ENCODE results near the gene CCSAP. TPM values are rescaled to one million over a fixed set of nuclear protein-coding genes. Genes with fewer than 3 reads are reported as not detected.

The CCSAP gene
- total RNA-seq, 1 experiment from 2014 or later: 8.6 TPM

GRCh38 chr1:229287267-229287666 lies 55.6 kb downstream of the CCSAP start:
- DNase-seq (ENCODE audit: low spot score): no peak
- Mint-ChIP-seq H3K36me3 (peaks cover 20% of the 10 kb centered on the region), H3K27me3 (ENCODE audit: low read depth) (no peaks in the 10 kb centered on the region), H3K27ac (0 out of 2 replicates have a peak overlapping the region, but pooled peaks have one; percentile 0), H3K9me3 (peaks cover 11% of the 10 kb centered on the region), H3K4me1 (peaks cover 24% of the 10 kb centered on the region), H3K4me3 (no peak overlapping the region)
- ChIA-PET CTCF (no interaction called here), POLR2A (no interaction called here)
- TF ChIP-seq ZBTB21 (CRISPR knock-in tag; IDR thresholded peaks at IDR 0.05; ENCODE audit: borderline replicate concordance) (no peak), EMX1 (CRISPR knock-in tag; IDR thresholded peaks at IDR 0.05) (no peak)
- no peak for ATAC-seq

DNA sequence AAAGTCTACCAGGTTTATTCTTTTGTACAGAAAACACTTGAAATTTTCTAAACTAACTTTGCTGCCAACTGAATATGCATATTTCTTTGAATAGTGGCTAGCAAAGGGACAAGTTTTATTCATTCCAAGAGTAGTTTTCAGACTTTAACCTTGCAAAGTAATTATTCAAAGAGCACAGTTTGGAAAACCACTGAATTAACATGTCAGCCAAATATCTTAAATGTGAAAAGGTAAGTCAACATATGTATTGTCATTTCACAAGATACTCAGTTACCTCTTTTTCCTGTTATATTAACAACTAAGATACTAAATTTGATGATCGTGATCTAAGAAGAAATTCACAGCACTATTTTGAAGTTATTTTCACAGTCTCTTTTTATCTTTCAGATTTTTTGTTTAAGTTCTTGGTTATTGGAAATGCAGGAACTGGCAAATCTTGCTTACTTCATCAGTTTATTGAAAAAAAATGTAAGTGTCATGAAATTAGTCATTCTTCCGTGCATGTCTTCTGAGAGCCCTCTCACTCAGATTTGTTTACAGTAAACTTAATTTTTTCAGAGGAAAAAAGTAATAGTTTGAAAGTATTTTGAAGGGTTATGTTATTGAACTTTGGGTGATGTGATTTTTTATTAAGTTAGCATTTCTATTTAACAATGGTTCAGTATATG lies 56.6 kb downstream of the CCSAP start:
- peaks cover 15% of the 10 kb centered on the region for H3K36me3 Mint-ChIP-seq
- H3K4me1 Mint-ChIP-seq: peaks cover 24% of the 10 kb centered on the region
- H3K27me3 Mint-ChIP-seq (ENCODE audit: low read depth): no peaks in the 10 kb centered on the region
- no peak overlapping the region for H3K27ac Mint-ChIP-seq
- TF ChIP-seq, protein P1, sequence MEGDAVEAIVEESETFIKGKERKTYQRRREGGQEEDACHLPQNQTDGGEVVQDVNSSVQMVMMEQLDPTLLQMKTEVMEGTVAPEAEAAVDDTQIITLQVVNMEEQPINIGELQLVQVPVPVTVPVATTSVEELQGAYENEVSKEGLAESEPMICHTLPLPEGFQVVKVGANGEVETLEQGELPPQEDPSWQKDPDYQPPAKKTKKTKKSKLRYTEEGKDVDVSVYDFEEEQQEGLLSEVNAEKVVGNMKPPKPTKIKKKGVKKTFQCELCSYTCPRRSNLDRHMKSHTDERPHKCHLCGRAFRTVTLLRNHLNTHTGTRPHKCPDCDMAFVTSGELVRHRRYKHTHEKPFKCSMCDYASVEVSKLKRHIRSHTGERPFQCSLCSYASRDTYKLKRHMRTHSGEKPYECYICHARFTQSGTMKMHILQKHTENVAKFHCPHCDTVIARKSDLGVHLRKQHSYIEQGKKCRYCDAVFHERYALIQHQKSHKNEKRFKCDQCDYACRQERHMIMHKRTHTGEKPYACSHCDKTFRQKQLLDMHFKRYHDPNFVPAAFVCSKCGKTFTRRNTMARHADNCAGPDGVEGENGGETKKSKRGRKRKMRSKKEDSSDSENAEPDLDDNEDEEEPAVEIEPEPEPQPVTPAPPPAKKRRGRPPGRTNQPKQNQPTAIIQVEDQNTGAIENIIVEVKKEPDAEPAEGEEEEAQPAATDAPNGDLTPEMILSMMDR (IDR thresholded peaks at IDR 0.05): no peak
- TF ChIP-seq GABPB1 (CRISPR knock-in tag; IDR thresholded peaks at IDR 0.05) (no peak), PRDM15 (CRISPR knock-in tag; IDR thresholded peaks at IDR 0.05) (no peak), ATF2 (CRISPR knock-in tag; IDR thresholded peaks at IDR 0.05; ENCODE audit: borderline replicate concordance, low read depth) (no peak), AFF4 (CRISPR knock-in tag; IDR thresholded peaks at IDR 0.05; ENCODE audit: borderline replicate concordance) (no peak), MYBL2 (CRISPR knock-in tag; IDR thresholded peaks at IDR 0.05) (no peak)
- no peak for DNase-seq (ENCODE audit: low spot score)
- CTCF ChIA-PET: no interaction called here
- no peak for ATAC-seq
- POLR2A ChIA-PET: no interaction called here
- H3K4me3 Mint-ChIP-seq: no peak overlapping the region
- peaks cover 6% of the 10 kb centered on the region for H3K9me3 Mint-ChIP-seq

GRCh38 chr1:229285440-229285839 lies 57.4 kb downstream of the CCSAP start:
- ChIA-PET POLR2A (no interaction called here), CTCF (interaction anchor here (1.0 kb wide), 2 partner anchors 27 to 31 kb away, joined by 3 to 4 read pairs; no protein-coding TSS in a partner anchor)
- ATAC-seq: no peak; the same call in 1 of the 2 replicates
- no peak for DNase-seq (ENCODE audit: low spot score)
- no peaks in the 10 kb centered on the region for H3K9me3 Mint-ChIP-seq
- peak overlapping the region; percentile 21; the same call in 1 of the 2 replicates for H3K27ac Mint-ChIP-seq
- no peak overlapping the region for H3K4me3 Mint-ChIP-seq
- H3K27me3 Mint-ChIP-seq (ENCODE audit: low read depth): no peaks in the 10 kb centered on the region
- H3K36me3 Mint-ChIP-seq: peaks cover 7% of the 10 kb centered on the region
- peaks cover 24% of the 10 kb centered on the region for H3K4me1 Mint-ChIP-seq
- TF ChIP-seq PRRX2 (CRISPR knock-in tag; IDR thresholded peaks at IDR 0.05) (no peak), ZNF671 (CRISPR knock-in tag; IDR thresholded peaks at IDR 0.05) (no peak), TEAD4 (CRISPR knock-in tag; IDR thresholded peaks at IDR 0.05) (no peak), GRHL2 (CRISPR knock-in tag; IDR thresholded peaks at IDR 0.05; ENCODE audit: insufficient replicate concordance, severe bottlenecking) (no peak)
